Measurements from ENCODE around the gene KLK11.

The KLK11 gene

DNA sequence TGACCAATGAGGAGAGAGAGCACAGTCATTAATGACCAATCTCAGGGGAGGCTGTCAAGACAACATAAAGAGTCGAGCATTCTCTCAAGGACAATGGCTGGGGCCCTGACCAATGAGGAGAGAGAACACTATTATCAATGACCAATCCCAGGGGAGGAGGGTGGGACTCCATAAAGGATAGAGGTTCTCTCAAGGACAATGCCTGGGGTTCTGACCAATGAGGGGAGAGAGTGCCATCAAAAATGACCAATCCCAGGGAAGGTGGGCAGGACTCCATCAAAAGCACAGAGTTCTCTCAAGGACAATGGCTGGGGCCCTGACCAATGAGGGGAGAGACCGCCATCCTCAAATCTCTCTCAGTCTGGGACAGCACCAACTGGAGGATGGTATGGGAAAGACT lies 3.3 kb upstream of the KLK11 start:
- H3K4me3 ChIP-seq (ENCODE audit: low read depth, low read length), result no peak overlapping the region

DNA sequence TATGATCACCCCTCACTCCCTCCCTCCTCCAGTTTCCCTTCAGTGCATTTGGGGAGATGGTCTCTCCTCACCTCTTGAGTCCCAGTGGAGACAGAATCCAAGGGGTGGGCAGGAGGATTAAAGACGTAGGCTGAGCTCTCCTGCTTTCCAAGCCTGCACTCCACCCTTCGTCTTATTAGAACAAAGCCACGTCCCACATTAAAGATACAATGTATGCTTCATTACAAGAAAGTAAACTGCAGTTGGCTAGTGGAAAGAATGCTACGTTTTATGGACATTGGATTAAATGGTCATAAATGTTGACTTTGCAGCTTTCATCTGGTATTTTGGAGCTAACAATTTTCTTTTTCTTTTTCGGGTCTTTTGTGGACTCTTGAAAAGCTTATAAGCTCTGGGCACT lies 1.5 kb upstream of the KLK11 start:
- no peak overlapping the region for H3K4me3 ChIP-seq (ENCODE audit: low read depth, low read length)

DNA sequence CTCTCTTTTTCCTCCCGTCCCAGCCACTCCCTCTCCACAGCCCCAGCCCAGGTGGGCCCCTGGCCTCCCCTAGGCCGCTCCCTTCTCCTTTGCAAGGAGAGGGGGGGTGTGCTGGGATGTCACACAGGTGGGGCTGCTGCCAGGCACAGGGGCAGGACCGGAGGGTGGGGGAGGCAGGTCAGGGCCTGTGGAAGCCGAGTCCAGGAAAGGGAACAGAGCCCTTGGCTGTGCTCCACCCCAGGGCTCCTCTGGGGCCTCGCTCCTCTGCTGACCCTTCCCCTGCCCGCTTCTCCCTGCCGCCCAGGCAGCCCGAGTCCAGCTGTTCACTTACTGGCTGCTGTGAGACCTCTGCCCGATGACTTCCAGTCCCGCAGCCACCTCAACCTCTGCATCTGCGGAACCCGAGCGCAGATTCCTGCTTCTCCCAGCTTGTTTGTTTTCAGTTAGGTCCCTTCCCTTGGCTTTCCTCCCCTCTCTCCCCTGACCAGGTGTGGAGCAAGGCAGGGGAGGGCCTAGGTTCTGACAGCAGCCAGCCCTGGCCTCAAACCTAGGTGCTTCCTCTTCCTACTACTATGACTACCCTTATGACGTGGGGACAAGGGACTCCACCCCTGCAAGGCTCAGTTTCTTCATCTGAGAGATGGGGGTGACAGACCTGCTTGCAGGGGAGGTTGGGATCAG lies 850 bp upstream of the KLK11 start:
- no peak overlapping the region for H3K4me3 ChIP-seq (ENCODE audit: low read depth, low read length)

DNA sequence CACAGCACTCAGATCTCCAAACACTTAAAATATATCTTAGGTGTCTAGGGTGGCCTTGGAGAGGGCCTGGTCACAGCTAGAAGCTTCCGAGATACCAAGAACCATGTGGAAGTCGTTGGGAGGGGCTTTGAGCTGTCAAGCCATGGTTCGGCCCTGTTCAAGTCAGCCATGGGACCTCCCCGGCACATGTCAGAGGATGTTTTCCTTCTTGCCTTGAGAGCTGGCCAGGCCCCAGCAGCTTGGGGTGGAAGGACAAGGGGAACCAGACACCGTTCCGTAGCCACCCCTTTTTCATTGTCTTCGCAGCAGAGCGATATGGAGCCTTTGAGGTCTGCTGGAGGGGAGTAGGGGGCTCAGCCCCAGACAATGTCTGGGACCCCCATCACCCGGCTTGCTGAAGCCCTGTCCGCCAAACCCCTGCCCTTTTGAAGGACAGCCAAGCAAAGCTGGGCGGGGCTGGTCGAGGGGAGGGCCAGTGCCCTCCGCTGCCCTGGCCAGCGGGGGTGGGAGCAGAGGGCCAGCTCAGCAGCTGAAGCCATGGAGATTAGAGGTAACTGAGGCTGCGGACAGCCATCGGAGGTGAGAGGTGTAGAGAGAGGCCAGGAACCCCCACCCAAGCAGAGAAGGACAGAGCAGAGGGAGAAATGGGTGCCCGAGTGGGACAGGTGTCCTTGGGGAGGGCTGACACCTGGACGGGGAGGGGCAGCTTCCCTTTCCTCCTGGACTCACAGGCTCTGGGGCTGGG lies 435 bp downstream of the KLK11 start:
- H3K4me3 ChIP-seq (ENCODE audit: low read depth, low read length), result no peak overlapping the region

DNA sequence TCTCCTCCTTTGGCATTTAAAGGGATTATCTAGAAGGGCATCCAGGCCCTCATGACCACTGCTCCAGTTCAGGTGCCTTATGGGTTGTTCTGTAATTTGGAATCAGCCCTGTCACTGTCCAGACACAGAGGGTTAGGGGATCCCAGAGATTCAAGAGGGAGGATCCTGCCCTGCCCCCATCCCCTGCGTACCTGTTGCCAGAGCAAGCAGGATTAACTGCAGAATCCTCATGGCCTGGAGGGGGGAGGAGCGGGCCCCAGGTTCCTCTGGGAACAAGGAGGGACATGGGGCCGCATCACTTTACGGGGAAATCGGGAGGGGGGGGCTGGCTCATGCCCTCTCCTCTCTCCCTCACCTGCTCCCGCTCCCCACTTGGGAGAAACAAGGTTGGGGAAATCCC lies 1.0 kb downstream of the KLK11 start:
- H3K4me3 ChIP-seq (ENCODE audit: low read depth, low read length), result no peak overlapping the region

DNA sequence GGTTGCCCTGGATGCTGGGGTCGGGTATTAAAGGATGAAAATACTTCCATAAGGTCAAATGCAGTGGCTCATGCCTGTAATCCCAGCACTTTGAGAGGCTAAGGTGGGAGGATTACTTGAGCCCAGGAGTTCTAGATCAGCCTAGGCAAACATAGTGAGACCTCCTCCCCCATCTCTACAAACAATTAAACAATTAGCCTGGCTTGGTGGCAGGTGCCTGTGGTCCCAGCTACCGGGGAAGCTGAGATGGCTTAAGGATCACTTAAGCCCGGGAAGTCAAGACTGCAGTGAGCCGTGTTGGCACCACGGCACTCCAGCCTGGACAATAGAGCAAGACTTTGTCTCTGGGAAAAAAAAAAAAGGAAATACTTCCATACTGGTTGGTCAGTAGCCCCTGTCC lies 1.5 kb downstream of the KLK11 start:
- no peak overlapping the region for H3K4me3 ChIP-seq (ENCODE audit: low read depth, low read length)

DNA sequence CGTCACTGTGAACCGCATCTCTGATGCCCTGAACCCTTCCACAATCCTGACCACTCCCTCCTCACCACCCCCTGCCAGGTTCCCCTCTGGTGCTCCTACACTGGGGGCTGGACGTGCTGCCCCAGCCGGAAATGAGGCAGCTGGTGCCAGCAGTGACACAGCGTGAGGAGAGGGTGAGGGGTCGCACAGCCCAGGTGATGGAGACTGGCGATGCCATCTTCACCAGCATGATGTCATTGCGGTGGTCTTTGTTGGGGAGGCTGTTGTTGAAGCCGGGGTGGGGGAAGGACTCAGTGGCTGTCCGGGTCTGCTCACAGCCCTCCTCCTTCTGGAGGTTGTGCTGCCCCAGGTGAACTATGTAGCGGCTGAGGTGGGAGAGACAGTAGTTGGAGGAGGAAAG lies 2.5 kb downstream of the KLK11 start:
- H3K4me3 ChIP-seq (ENCODE audit: low read depth, low read length), result no peak overlapping the region

DNA sequence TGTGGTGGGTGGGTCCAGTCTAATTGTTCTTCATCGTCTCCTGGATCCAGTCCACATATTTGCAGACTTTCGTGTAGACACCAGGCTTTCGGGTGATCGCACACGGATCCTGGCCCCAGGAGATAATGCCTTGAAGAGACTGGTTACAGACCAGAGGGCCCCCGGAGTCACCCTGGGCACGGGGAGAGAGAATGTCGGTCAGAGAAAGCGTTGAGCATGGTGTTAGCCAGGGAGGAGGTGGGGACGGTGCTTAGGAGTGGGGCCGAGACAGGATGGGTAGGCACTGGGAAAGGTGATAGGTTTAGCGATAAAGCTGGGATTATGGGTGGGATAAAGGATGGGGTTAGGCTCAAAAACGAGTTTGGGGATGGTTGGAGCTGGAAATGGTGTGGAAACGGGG lies 3.9 kb downstream of the KLK11 start:
- no peak overlapping the region for H3K4me3 ChIP-seq (ENCODE audit: low read depth, low read length)

DNA sequence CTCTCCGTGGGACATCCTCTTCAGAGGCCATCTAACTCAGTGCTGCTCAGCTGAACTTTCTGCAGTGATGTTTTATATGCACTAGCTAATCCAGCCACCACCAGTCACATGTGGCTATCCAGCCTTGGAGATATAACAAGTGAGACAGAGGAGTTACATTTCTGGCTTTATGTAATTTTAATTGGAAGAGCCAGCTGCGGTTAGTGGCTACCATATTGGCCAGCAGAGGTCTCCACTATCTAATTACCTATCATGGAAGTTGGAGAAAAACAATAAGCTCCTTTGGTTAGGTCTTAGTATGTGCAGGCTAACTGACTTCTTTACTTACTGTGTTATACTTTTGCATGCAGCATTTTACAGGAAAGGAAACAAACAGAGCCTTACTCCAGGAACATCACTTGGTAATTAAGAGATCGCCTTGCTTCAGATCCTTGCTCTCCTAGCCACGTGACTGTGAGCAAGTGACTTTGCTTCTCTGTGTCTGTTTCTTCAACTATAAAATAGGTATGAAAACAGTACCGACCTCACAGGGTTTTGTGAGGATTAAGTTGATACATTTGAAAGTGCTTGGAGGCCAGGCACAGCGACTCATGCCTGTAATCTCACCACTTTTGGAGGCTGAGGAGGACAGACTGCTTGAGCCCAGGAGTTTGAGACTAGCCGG lies 5.3 kb downstream of the KLK11 start:
- no peak overlapping the region for H3K4me3 ChIP-seq (ENCODE audit: low read depth, low read length)

DNA sequence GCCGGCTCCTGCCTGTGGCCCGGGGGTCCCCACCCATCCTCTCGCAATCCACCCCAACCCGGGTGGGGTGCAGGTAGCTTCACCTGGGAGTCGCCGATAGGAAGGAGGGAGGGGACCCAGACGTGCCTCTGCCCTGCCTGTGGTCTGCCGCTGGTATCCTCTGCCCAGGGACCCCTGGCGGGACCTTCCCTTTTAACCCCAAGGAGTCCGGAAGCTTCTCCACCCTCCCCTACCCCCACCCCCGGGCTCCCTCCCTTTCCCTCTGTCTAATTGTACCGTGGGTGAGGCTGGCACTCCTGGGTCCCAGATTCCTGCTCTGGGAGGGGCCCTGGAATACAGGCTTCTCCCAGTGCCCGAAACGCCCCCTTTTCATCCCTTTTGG lies 6.9 kb downstream of the KLK11 start, which contains the start of gene KLK10:
Gene KLK10 (minus strand): TSS at position 166 of the 382 bp plus-strand sequence. CDS start 579 bp downstream, outside the sequence.
- peak within 1 kb of the TSS; percentile 24 for H3K4me3 ChIP-seq (ENCODE audit: low read depth, low read length)

DNA sequence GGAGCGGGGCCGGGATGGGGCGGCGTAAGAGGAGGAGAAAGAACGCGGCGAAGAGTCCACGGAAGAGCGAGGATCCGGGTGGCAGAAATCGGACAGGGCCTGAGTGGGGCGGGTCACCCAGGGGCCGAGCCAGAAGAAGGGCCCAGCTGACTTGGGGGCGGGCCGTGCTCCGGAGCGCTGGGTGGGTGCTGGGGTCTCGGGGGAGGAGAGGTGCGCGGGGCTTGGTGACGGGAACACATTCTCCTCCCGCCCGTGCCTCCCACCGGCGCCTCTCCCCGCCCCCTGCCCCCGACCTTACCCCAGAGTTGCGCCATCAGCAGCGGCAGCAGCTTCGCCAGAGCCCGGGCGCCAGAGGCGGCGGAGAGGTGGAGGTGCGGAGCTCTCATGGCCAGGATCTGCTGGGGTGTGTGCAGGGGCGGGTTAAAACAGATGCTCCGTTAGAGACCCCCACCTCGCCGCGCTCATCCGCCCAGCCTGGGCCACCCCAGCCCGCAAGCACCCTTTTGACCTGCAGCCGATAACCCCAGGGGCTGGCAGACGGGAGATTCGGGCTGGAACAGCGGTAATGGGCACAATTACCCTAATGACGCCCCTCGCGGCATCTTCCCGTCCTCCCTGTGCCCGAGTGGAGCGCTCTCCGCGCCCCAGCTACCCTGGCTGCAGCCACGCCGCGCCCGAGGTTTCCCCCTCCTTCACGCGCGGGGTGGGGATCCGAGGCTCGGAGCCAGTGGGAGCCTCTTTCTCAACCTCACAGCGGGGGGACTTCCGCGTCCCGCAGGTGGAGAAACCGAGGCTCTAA lies 7.5 kb downstream of the KLK11 start:
- H3K4me3 ChIP-seq (ENCODE audit: low read depth, low read length), result peak overlapping the region; percentile 24

DNA sequence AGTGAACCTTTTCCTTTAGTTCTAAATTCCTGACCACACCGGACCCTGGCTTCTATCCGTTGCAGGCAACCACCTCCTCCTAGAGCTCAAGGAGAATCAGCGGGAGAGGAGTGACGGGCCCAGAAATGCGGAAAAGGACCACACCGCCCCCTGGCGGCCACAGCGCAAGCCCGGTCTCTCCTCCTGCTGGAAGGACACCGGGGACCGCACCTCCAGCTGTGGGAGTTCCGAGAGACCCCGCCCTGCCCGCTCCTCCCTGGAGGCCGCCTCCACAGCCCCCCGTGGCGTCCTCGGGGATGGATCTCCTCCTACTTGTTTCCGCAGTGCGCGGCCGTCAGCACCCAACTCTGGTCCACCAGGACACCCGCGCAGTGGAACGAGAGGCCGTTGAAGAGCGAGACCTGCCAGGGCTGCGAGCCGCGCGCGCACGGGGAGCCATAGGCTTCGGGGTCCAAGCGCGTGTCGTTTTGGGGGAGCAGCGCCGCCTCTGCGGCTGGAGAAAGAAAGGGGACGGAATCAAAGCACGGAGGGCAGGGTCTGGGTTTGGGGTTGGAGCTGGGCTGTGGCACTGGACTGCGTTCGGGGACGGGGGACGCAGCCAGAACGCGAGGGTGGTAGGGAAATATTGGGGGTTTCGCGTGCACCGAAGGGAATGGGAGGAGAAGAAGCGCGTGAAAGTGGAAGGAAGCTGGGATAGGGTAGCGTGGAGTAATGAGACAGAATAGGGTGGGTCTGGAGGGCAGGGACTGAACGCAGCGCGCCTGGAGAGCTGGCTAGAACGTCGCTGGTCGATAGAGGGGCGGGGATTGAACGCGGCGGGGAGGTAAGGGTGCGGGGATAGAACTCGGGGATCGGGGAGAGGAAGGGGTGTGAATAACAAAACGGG lies 9.4 kb downstream of the KLK11 start:
- H3K4me3 ChIP-seq (ENCODE audit: low read depth, low read length), result peak overlapping the region; percentile 58

DNA sequence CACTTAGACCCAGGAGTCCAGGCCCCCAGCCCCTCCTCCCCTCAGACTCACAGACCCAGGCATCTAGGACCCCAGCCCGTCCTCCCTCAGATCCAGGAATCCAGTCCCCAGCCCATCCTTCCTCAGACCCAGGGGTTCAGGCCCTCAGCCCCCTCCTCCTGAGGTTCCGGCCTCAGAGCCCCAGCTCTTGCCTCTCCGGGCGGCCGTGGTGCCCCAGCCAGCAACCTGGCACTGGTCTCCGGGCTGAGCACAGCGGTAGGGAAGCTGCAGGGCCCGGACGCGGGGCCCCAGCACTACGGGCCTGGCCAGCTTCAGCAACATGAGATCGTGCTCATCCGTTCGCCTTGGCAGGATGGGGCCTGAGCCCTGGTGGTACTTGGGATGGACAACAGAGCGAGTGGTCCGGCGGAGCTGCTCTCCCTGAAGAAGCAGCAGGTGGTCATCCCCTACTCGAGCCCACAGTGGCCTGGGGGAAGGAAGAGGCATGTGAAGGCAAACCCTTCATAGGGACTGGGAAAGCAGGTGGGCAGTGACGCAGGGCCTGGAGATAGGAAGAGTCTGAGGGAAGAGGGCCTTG lies 10.6 kb downstream of the KLK11 start:
- no peak overlapping the region for H3K4me3 ChIP-seq (ENCODE audit: low read depth, low read length)

DNA sequence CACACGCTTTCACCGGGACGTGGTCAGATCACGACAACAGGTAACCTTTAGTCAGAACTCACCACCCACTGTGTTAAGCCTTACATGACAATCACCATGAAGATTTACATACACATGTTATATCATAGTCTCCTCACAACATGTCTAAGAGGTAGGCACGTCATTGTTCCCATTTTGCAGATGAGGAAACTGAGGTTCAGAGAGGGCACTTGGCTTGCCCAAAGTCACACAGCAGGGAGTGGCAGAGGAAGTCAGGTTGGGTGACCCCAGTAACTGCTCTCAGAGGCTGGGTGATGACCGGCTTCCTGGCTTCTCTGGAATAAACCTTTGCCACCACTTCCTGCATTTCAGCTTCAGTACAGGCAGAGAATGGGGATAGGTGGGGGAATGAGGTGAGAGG lies 12.2 kb downstream of the KLK11 start:
- H3K4me3 ChIP-seq (ENCODE audit: low read depth, low read length), result no peak overlapping the region

DNA sequence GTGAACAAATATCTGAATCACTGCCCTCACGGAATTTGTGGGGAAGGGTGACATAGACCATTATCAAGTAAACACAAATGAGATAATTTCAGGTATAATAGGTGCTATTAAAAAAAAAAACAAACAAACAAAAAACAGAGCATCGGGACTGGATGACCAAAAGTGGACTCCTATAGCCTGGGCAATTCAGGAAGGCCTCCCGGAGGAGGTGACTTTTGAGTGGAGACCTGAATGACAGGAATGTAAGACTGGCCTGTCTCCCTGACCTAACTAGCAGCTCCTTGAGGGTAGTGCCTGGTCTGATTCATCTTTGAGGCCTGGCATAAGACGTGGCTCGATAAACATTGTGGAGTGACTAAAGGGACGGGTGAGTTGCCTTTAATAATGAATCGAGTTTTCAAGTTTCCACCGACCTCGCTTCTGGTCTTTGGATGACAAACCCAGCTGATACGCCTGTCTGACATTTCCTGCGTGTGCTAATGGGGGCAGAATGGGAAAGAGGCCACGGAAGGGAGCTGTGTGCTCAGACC lies 13.7 kb downstream of the KLK11 start:
- no peak overlapping the region for H3K4me3 ChIP-seq (ENCODE audit: low read depth, low read length)

DNA sequence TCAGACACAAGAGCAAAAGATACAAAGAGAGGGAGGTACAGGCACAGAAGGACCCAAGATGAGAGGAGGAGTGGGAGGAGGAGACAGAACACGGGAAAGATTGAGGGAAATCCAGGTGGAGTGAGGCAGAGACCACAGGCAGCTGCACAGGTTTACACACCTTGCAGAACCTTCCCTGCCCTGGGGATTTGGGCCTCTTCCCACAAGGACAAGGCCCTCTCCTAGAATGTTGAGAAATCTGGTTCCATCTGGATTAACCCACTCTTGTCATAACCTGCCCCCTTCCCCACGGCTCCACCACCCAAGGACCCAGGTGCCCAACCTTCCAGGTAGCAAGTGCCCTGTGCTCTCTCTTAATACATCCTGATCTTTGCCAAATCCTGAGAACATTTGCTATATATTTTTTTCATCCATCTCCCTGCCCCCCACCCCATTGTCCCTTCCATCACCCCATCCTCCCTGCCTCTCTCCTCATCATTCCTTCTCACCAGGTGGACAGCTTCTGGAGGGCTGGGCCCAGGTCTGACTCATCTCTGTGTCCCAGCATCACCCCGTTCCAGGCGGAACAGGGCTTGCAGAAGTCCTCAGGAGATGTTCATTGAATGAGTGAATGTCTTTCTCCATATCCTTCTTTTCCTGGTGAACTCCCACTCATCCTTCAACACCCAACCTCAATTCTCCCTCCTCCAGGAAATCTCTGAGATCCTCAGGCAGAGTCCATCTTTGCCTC lies 16.2 kb downstream of the KLK11 start:
- no peak overlapping the region for H3K4me3 ChIP-seq (ENCODE audit: low read depth, low read length)

DNA sequence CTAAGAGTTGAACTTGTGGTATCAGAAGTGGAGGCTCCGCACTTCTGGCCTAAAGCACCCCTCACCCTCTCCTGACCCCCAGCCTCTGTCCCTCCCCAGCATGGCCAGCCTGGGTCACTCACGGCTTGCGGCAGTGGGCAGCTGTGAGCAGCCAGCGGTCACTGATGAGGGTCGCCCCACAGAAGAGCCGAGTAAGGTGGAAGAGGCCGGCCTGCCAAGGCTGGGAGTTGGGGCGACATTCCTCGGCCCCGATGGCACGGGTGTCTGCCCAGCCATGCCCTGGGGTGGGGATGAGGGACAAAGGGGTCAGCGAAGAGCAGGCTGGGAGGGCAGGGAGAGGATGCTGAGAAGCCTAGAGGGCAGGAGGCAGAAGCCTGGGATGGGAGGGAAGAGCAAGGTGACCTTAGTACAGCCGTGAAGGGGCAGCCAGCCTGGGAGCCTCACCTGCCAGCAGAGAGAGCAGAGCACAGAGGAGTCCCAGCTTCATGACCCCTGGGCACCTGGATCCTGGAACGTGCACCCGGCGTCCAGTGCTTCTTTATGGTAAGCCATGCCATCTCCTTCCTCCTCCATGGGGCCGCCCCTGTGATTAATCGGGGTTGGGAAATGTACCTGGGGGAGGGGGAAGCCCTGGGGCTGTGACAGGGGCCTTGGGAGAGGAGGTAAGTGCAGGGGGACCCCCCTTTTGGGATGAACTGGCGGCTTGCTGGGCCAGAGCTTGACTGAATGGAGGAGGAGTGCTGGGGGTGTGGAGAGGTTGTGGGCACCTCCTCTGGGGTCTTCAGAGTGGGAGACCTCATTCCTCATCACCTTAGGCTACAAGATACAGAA lies 17.1 kb downstream of the KLK11 start:
- no peak overlapping the region for H3K4me3 ChIP-seq (ENCODE audit: low read depth, low read length)

DNA sequence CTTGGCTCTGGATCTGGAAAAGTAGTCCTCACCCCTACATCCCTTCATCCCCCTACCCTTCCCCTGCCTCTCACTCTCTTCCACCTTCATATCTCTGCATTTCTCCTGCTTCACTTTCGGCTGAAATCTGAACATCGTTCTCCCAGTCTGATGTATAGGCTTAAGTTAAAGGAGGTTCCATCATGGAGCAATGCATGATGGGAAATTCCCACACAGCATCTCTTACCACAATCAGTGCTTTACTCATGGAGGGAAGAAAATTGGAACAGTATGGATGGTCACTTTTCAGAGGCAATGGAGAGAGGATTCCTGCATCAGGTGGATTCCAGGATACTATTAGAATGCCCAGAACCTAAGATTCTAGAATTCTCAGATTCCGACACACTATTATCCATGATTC lies 18.9 kb downstream of the KLK11 start:
- no peak overlapping the region for H3K4me3 ChIP-seq (ENCODE audit: low read depth, low read length)

Data from iPS-11a (cell line).